Peyer's patch (tissue), 4 donors: ENCODE data around the gene UBE2S. TPM values are rescaled to one million over a fixed set of nuclear protein-coding genes. Genes with fewer than 3 reads are reported as not detected.

Experiments
- DNase-seq, 3 donors: peaks; one replicate each; pipeline ENCODE4 v3.0.0-alpha.2; 2017 to 2019
- H3K27ac ChIP-seq, 4 donors: fragments of 200-600 bp; sonication (generic); one replicate each; pipeline ENCODE4 v1.5.1; 2016 to 2019
- H3K27me3 ChIP-seq, 2 donors: fragments of 200-600 bp; sonication (generic); one replicate each; pipeline ENCODE4 v1.5.1; 2019
- H3K36me3 ChIP-seq, 3 donors: fragments of 200-600 bp; sonication (generic); one replicate each; pipeline ENCODE4 v1.5.1; 2016 to 2019
- H3K4me1 ChIP-seq, 4 donors: fragments of 200-600 bp; sonication (generic); one replicate each; pipeline ENCODE4 v1.5.1; 2016 to 2019
- H3K4me3 ChIP-seq, 4 donors: fragments of 200-600 bp; sonication (generic); 1 replicate in 3 of 4; 2 replicates in 1 of 4; pipeline ENCODE4 v1.5.1; 2016 to 2019; ENCODE audit warnings: mild to moderate bottlenecking in 1 of 4
- H3K9me3 ChIP-seq, 4 donors: fragments of 200-600 bp; sonication (generic); one replicate each; pipeline ENCODE4 v1.5.1; 2016 to 2019; ENCODE audit warnings: mild to moderate bottlenecking in 1 of 4
- POLR2A ChIP-seq, 2 donors: fragments of 450-650 bp; IDR thresholded peaks; one replicate each; pipeline ENCODE4 v1.5.1; 2017; ENCODE audit warnings: antibody characterized with exemption in 2 of 2, mild to moderate bottlenecking in 2 of 2, moderate library complexity in 2 of 2
- total RNA-seq, 4 donors: library from RNA; depleted of rRNA; stranded (reverse); fragments of >200 nt; gene quantifications; one replicate each; pipeline ENCODE4 v1.1.0, GENCODE V29; 2016
- TF ChIP-seq, protein P1 (sequence below), 6 experiments: fragments of 450-650 bp in 4 of 6; fragments of 200-600 bp in 2 of 6; sonication (generic) in 1 of 6; IDR thresholded peaks; one replicate each; pipeline ENCODE4 v1.5.1; 2017 to 2019; ENCODE audit warnings: antibody characterized with exemption in 6 of 6, mild to moderate bottlenecking in 3 of 6, moderate library complexity in 1 of 6

Gene UBE2S
- total RNA-seq, 4 donors from 2014 or later, result 5.2 to 9.1 (median 7.6) TPM

DNA sequence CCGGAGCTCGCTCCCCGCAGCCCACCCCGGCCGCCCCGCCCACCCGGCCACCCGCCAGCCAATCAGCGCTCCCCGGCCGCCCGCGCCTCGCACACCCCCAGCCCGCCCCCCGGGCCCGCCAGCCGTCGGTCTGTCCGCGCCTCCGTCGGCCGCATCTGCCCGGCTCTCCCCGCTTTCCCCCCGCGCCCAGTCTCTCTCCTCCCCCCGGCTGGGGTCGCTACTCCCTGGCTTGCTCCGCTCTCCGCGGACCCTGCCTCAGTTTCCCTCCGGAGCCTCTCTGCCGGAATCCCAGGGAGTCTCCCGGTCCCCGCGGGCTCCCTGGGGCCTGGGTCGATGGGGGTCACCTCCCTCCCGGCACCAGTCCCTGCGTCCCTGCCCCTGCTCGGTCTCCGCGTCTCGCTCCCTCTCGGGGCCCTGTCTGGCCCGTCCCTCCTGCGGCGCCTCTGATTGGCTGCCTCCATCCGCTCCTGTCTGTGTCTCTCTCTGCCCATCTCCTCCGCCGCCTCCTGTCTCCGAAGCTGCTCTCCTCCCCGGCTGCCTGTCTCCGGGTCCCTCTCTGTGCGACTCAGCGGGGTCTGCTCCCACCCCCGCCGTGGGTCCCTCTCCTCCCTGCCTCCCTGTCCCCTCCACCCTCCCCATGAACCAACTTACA lies 37.8 kb downstream of the UBE2S start:
- Histone ChIP-seq H3K4me3 (peak overlapping the region in 3 of 4 donors; percentile 36 to 44 (median 42)), H3K4me1 (peaks cover 0 to 25% (median 8%) of the 10 kb centered on the region in 4 donors), H3K36me3 (no peaks in the 10 kb centered on the region), H3K27ac (no peak overlapping the region), H3K27me3 (peaks cover 0 to 47% of the 10 kb centered on the region in 2 donors), H3K9me3 (no peaks in the 10 kb centered on the region)
- no peak for DNase-seq
- TF ChIP-seq, protein P1, sequence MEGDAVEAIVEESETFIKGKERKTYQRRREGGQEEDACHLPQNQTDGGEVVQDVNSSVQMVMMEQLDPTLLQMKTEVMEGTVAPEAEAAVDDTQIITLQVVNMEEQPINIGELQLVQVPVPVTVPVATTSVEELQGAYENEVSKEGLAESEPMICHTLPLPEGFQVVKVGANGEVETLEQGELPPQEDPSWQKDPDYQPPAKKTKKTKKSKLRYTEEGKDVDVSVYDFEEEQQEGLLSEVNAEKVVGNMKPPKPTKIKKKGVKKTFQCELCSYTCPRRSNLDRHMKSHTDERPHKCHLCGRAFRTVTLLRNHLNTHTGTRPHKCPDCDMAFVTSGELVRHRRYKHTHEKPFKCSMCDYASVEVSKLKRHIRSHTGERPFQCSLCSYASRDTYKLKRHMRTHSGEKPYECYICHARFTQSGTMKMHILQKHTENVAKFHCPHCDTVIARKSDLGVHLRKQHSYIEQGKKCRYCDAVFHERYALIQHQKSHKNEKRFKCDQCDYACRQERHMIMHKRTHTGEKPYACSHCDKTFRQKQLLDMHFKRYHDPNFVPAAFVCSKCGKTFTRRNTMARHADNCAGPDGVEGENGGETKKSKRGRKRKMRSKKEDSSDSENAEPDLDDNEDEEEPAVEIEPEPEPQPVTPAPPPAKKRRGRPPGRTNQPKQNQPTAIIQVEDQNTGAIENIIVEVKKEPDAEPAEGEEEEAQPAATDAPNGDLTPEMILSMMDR (IDR thresholded peaks at IDR 0.05), result no peak
- TF ChIP-seq POLR2A (IDR thresholded peaks at IDR 0.05), result no peak

DNA sequence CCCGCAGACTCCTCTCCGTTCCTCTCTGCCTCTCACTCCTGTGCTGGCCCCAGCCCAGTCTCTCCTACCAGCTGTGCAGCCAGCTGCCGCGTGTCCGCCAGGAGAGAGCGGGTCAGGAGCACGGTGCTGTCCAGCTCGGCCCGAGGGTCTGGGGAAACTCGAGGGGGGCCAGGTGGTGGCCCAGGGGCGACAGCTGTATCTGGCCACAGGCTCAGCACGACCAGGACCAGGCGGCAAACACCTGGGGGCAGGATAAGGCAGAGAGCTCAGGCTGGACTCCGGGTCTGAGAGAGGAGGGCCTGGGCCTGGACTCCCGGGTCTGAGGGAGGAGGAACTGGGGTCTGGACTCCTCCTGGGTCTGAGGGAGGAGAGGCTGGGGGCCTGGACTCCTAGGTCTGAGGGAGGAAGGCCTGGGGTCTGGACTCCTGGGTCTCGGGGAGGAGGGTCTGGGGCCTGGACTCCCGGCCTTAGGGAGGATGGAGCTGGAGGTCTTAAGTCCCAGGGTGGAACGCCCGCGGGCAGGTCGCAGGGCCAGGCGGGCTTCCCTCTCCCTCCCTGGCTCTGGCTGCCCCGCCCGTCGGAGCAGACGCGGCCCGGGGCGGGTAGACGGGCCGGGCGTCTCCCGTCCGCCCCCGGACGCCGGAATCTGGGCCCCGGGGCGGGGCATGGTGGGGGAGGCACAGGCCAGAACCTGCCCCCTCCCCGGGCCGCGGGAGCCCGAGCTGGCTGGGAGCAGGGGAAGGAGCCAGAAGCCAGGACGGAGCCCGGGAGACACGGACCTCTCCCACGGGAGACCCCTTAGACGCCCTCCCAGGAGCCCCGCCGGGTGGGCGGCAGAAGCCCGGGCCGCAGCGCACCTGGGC lies 38.7 kb downstream of the UBE2S start:
- Histone ChIP-seq H3K36me3 (no peaks in the 10 kb centered on the region), H3K27me3 (peaks cover 0 to 41% of the 10 kb centered on the region in 2 donors), H3K4me3 (peak overlapping the region in 3 of 4 donors; percentile 36 to 44 (median 42)), H3K9me3 (no peaks in the 10 kb centered on the region), H3K27ac (no peak overlapping the region), H3K4me1 (peaks cover 0 to 19% (median 6%) of the 10 kb centered on the region in 4 donors)
- TF ChIP-seq POLR2A (IDR thresholded peaks at IDR 0.05), result no peak
- TF ChIP-seq, protein P1 (IDR thresholded peaks at IDR 0.05), result no peak
- DNase-seq, result no peak

DNA sequence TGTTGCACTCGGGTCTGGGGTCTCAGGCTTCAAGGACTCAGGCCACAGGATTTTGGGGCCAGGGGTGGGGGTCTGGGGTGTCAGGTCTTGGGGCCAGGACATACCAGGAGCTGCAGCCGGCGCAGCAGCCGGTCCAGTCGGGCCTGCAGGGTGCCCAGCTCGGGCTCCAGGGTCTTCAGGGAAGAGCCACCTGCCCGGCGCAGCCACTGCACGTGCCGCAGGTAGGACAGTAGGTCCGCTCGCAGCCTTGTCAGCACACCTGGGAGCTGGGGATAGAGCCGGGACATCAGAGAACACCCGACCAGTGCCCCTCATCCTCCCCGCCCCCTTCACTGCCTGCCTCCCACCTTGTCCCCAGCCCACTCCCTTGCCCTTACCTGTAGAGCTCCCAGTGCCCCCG lies 39.5 kb downstream of the UBE2S start:
- Histone ChIP-seq H3K4me1 (peaks cover 0 to 19% (median 6%) of the 10 kb centered on the region in 4 donors), H3K4me3 (no peak overlapping the region), H3K36me3 (no peaks in the 10 kb centered on the region), H3K27me3 (peaks cover 0 to 38% of the 10 kb centered on the region in 2 donors), H3K27ac (no peak overlapping the region), H3K9me3 (no peaks in the 10 kb centered on the region)
- TF ChIP-seq, protein P1 (IDR thresholded peaks at IDR 0.05), result no peak
- no peak for TF ChIP-seq POLR2A (IDR thresholded peaks at IDR 0.05)
- no peak for DNase-seq

DNA sequence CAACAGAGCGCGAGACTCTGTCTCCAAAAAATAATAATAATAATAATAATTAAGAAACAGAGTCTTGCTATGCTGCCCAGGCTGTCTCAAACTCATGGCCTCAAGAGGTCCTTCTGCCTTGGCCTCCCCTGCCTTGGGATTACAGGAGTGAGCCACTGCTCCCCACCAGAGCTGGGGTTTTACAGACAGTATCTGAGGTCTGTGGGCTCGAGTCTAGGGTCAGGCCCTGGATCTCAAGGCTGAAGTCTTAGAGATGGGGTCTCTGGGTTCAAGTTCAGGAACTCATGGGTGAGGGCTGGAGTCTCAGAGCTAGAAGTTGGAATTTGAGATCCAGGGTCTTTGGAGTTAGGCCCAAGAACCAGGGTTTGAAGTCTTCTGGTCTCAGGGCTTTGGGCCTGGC lies 40.8 kb downstream of the UBE2S start:
- H3K27me3 ChIP-seq, result peaks cover 0 to 26% of the 10 kb centered on the region in 2 donors
- H3K4me3 ChIP-seq, result no peak overlapping the region
- H3K27ac ChIP-seq, result no peak overlapping the region
- no peaks in the 10 kb centered on the region for H3K9me3 ChIP-seq
- H3K36me3 ChIP-seq, result no peaks in the 10 kb centered on the region
- H3K4me1 ChIP-seq, result peaks cover 0 to 19% (median 6%) of the 10 kb centered on the region in 4 donors
- TF ChIP-seq, protein P1 (IDR thresholded peaks at IDR 0.05), result no peak
- no peak for TF ChIP-seq POLR2A (IDR thresholded peaks at IDR 0.05)
- DNase-seq, result no peak

DNA sequence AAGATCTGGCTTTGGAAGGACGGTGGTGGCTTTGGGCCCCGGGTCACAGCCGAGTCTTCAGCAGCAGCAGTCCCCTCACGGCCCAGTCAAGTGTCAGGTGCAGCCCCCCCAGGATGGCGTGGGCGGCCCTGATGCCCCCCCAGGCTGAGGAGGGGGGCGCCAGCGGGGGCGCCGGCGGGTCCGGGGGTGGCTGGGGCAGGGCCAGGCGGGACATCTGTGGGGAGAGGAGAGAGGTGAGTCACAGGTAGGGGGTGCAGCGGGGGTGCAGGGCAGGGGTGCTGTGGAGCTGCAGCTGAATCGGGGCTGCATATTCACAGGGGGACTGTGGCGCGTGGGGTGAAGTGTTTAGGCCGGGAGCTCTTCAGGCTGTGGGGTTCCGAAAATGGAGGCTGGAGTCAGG lies 41.6 kb downstream of the UBE2S start:
- no peak for DNase-seq
- Histone ChIP-seq H3K27me3 (peaks cover 0 to 26% of the 10 kb centered on the region in 2 donors), H3K27ac (no peak overlapping the region), H3K9me3 (no peaks in the 10 kb centered on the region), H3K4me3 (no peak overlapping the region), H3K4me1 (peaks cover 0 to 19% (median 6%) of the 10 kb centered on the region in 4 donors), H3K36me3 (no peaks in the 10 kb centered on the region)
- no peak for TF ChIP-seq POLR2A (IDR thresholded peaks at IDR 0.05)
- TF ChIP-seq, protein P1 (IDR thresholded peaks at IDR 0.05), result no peak
